HPDE6-E6E7 (cell line): Measurements from ENCODE around the gene UBR4.

ENCODE experiments used
- DNase-seq: peaks from one replicate; pipeline ENCODE4 v3.0.0; 2011; ENCODE audit warnings: missing footprints; ENCODE audit errors: extremely low spot score

The UBR4 gene

GRCh38 chr1:19036041-19036812, 173.8 kb downstream of the UBR4 start:
- DNase-seq = no peak

- no peak for DNase-seq
Observed at GRCh38 chr1:19035377-19036040, 174.6 kb downstream of the UBR4 start.

DNA sequence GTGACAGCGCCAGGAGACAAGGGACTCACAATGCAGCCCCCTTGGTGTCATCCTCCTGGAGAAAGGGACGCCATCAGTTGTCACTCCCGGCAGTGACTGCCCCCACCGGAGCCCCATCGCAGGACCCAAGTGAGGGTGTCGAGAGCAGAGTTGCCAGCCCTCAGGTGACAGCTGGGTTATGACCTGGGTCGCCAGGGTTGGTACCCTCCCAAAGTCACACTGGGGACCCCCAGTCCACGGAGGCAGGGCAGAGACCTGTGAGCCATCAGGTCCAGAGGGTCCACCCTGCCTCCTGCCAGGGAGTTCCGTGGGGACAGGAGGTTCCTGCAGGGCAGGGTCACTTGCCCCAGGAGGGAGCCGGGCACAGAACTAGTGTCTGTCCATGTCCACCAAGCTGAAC, 175.3 kb downstream of the UBR4 start:
- DNase-seq = no peak

GRCh38 chr1:19033926-19034680, 176.0 kb downstream of the UBR4 start:
- peak; percentile 91 for DNase-seq

DNA sequence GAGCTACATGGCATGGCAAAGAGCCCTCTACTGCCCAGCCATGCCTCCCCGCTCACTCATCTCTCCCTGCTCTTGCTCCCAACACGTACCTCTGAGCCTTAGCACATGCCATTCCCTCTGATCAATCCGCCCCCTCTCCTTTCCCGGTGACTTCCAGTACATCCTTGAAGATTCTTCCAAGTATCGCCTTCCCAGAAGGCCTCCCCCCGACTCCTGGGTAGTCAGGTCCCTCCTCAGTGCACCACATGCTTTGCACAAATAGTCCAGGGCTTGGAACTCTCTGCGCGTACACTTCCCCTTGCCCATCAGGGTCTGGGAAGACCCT, 176.6 kb downstream of the UBR4 start:
- no peak for DNase-seq

GRCh38 chr1:19032701-19033514, 177.2 kb downstream of the UBR4 start:
- no peak for DNase-seq

- DNase-seq = no peak
Observed at GRCh38 chr1:19032413-19032695, 177.7 kb downstream of the UBR4 start.

DNA sequence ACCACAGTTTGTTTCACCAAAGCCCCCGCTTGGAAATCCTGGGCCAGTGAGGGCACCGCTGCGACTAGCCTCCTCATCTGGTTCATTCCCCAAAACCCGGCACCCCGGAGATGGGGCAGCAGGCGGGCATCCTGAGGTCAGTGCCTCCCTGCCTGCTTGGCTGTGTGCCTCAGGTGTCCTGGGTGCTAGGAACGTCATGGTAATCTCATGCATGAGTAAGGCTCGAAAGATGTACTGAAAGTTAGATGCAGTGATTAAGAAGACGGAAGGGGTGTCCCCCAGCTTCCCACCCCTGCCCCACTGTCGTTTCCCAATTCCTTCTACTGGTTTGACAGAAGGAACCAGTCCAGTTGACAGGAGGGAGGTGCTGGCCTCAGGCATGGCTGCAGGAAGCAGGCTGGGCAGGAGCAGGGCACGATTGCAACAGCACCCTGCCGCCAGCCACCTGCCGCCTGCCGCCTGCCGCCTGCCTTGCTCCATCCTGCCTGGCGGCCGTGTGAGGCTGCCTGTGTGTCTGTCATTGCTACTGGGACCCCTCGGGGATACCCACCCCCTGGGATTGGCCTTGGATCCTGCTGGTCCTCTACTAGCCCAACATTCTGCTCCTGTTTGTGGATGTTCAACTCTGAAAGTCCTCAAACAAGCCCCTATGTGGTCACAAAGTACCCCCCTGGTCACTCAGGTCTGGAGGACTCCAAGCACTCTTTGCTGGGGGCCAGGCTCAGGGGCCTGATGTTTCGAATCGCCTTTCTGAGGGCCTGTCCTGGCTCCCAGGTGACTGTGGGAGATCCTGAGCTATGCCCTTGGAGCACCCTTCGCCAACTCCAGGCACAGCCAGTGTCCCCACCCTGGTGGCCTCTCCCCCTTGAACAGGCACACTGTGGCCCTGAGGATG, 180.6 kb downstream of the UBR4 start:
- DNase-seq = peak; percentile 74

DNA sequence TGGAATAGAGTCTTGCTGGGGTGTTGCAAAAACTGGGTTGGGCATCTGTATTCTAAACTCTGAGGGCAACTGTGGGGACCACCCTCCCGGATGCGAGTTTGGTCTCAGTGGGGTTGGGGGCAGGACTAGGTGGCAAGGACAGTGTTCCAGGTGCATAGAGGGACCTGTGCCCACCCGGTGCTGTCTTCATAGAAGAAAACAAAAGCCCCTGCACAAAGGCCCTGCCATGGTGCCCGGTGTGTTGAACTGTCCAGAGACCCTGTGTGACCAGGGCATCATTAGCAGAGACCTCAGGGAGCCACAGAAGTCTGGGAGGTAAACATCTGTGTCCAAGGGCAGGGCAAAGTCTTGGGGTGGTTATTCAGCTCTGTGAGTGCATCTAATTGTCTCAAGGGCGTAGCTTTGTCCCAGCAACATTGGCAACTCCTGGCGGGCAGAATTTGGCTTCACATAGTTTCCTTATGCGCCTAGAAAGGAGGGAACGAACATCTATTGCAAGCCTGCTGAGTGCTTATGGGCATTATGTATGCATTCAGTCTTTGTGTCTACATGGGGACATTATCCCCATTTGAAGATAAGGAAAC, 181.4 kb downstream of the UBR4 start:
- DNase-seq = no peak

GRCh38 chr1:19028110-19028509, 182.0 kb downstream of the UBR4 start:
- no peak for DNase-seq
